H1 (cell line): ENCODE results near the gene SLC30A5. TPM values are rescaled to one million over a fixed set of nuclear protein-coding genes. Genes with fewer than 3 reads are reported as not detected.

ENCODE experiments used
- CTCF ChIA-PET: fragments of 300-600 bp; sonication (Branson Sonifier 250); formaldehyde crosslinking; loops from one replicate; lab custom pipeline; 2021; ENCODE audit not compliant: partially characterized antibody; lab: Charles Lee
- POLR2A ChIA-PET: fragments of 300-600 bp; sonication (Branson Sonifier 250); formaldehyde crosslinking; loops from one replicate; lab custom pipeline; 2021; ENCODE audit warnings: inconsistent platforms; ENCODE audit not compliant: partially characterized antibody; lab: Charles Lee
- DNase-seq, 2 experiments: peaks; one replicate each; pipeline versions ENCODE4 v3.0.0 to v3.0.0-alpha.2; 2010 to 2022; ENCODE audit warnings: low spot score in 2 of 2, low read depth in 1 of 2, mixed read lengths in 1 of 2
- FAIRE-seq: peaks from 2 replicates; lab custom pipeline; 2011; peaks lifted over from hg19 to GRCh38; lab: Jason Lieb, UNC
- H2AFZ ChIP-seq: 2 replicates; pipeline ENCODE4 v1.8.1; 2012; ENCODE audit warnings: low read length, inconsistent platforms
- H2AK5ac ChIP-seq: 2 replicates; pipeline ENCODE4 v1.6.1; 2013; ENCODE audit warnings: low read depth, low read length
- H2BK120ac ChIP-seq: replicated peaks from 2 replicates; pipeline ENCODE3; 2013; ENCODE audit warnings: low read depth, low read length, inconsistent platforms
- H2BK12ac ChIP-seq: 2 replicates; pipeline ENCODE4 v1.6.1; 2013; ENCODE audit warnings: low read depth, low read length
- H2BK15ac ChIP-seq: 2 replicates; pipeline ENCODE4 v1.6.1; 2013; ENCODE audit warnings: low read length
- H2BK20ac ChIP-seq: 2 replicates; pipeline ENCODE4 v1.6.1; 2013; ENCODE audit warnings: low read length
- H2BK5ac ChIP-seq: 2 replicates; pipeline ENCODE4 v1.6.1; 2013; ENCODE audit warnings: low read depth, low read length
- H3K14ac ChIP-seq: 2 replicates; pipeline ENCODE4 v1.6.1; 2013; ENCODE audit warnings: inconsistent platforms; ENCODE audit not compliant: insufficient read length
- H3K18ac ChIP-seq: 2 replicates; pipeline ENCODE4 v1.6.1; 2013; ENCODE audit warnings: low read length; ENCODE audit errors: extremely low read depth
- H3K23ac ChIP-seq: 2 replicates; pipeline ENCODE4 v1.6.1; 2013; ENCODE audit warnings: inconsistent platforms; ENCODE audit not compliant: insufficient read length
- H3K23me2 ChIP-seq: 2 replicates; pipeline ENCODE4 v1.6.1; 2013; ENCODE audit warnings: low read depth, low read length
- H3K27ac ChIP-seq: 2 replicates; pipeline ENCODE4 v1.6.1; 2011; ENCODE audit warnings: low read depth, low read length, inconsistent platforms
- H3K27me3 ChIP-seq, 4 experiments: replicated peaks in 1 of 4; 1 replicate in 1 of 4; 2 replicates in 3 of 4; pipeline versions ENCODE4 v1.6.1 to v1.8.1; 2011 to 2013; ENCODE audit warnings: low read length in 3 of 4, mild to moderate bottlenecking in 3 of 4, inconsistent platforms in 2 of 4, mixed read lengths in 2 of 4, moderate library complexity in 1 of 4; ENCODE audit not compliant: control insufficient read depth in 3 of 4, insufficient read depth in 3 of 4; ENCODE audit errors: extremely low read depth in 1 of 4
- H3K36me3 ChIP-seq, 4 experiments: 2 replicates each; pipeline versions ENCODE4 v1.6.1 to v1.8.1; 2011 to 2013; ENCODE audit warnings: mild to moderate bottlenecking in 4 of 4, low read length in 3 of 4, moderate library complexity in 2 of 4, control low read depth in 1 of 4, inconsistent platforms in 1 of 4; ENCODE audit not compliant: insufficient read depth in 4 of 4, control insufficient read depth in 2 of 4
- H3K4ac ChIP-seq: replicated peaks from 2 replicates; pipeline ENCODE3; 2013; ENCODE audit warnings: low read length, low read depth, mixed read lengths, inconsistent platforms; ENCODE audit not compliant: insufficient read length
- H3K4me1 ChIP-seq, 4 experiments: replicated peaks in 1 of 4; 1 replicate in 1 of 4; 2 replicates in 3 of 4; pipeline versions ENCODE4 v1.6.1 to v1.8.1; 2011 to 2013; ENCODE audit warnings: low read length in 3 of 4, inconsistent platforms in 2 of 4, mixed read lengths in 1 of 4; ENCODE audit not compliant: insufficient read depth in 4 of 4, control insufficient read depth in 3 of 4
- H3K4me2 ChIP-seq, 2 experiments: 2 replicates each; pipeline versions ENCODE4 v1.6.1 to v1.8.1; 2011 to 2013; ENCODE audit warnings: low read depth in 2 of 2, low read length in 2 of 2, control low read depth in 1 of 2, inconsistent platforms in 1 of 2, mild to moderate bottlenecking in 1 of 2; ENCODE audit not compliant: insufficient read depth in 1 of 2
- H3K4me3 ChIP-seq, 4 experiments: fragments of 200-600, 300-600 bp in 1 of 4; sonication (generic), shearing (Covaris generic), sonication (Bioruptor Twin) in 1 of 4; 2 replicates each; pipeline versions ENCODE4 v1.5.1 to v1.8.1; 2011 to 2016; ENCODE audit warnings: low read length in 4 of 4, low read depth in 3 of 4, control low read depth in 2 of 4, inconsistent platforms in 2 of 4, mild to moderate bottlenecking in 2 of 4, mixed read lengths in 1 of 4, moderate library complexity in 1 of 4; ENCODE audit not compliant: insufficient read depth in 2 of 4; ENCODE audit errors: extremely low read depth in 1 of 4
- H3K56ac ChIP-seq: replicated peaks from 2 replicates; pipeline ENCODE3; 2013; ENCODE audit warnings: low read depth, mild to moderate bottlenecking, mixed read lengths, low read length, inconsistent platforms; ENCODE audit not compliant: insufficient read length
- H3K79me1 ChIP-seq: 2 replicates; pipeline ENCODE4 v1.6.1; 2013; ENCODE audit warnings: low read depth, low read length, control low read depth
- H3K79me2 ChIP-seq, 2 experiments: 2 replicates each; pipeline versions ENCODE4 v1.6.1 to v1.8.1; 2012 to 2013; ENCODE audit warnings: low read length in 2 of 2, mild to moderate bottlenecking in 2 of 2, inconsistent platforms in 1 of 2; ENCODE audit not compliant: insufficient read depth in 2 of 2, control insufficient read depth in 1 of 2
- H3K9ac ChIP-seq, 4 experiments: replicated peaks in 1 of 4; 1 replicate in 1 of 4; 2 replicates in 3 of 4; pipeline versions ENCODE4 v1.6.1 to v1.8.1; 2011 to 2013; ENCODE audit warnings: low read depth in 3 of 4, low read length in 3 of 4, control low read depth in 2 of 4, mild to moderate bottlenecking in 2 of 4, moderate library complexity in 2 of 4, inconsistent platforms in 1 of 4; ENCODE audit errors: extremely low read depth in 1 of 4
- H3K9me3 ChIP-seq, 2 experiments: 2 replicates each; pipeline versions ENCODE4 v1.6.1 to v1.8.1; 2012 to 2013; ENCODE audit warnings: mild to moderate bottlenecking in 2 of 2, moderate library complexity in 2 of 2, control low read depth in 1 of 2, inconsistent platforms in 1 of 2, low read depth in 1 of 2, low read length in 1 of 2, mixed read lengths in 1 of 2; ENCODE audit not compliant: insufficient read depth in 2 of 2
- H4K20me1 ChIP-seq, 2 experiments: replicated peaks in 1 of 2; 2 replicates each; pipeline versions ENCODE3 to v1.8.1; 2011 to 2013; ENCODE audit warnings: inconsistent platforms in 2 of 2, low read length in 2 of 2, mild to moderate bottlenecking in 1 of 2; ENCODE audit not compliant: insufficient read depth in 2 of 2, control insufficient read depth in 1 of 2
- H4K5ac ChIP-seq: 2 replicates; pipeline ENCODE4 v1.6.1; 2013; ENCODE audit warnings: low read length, low read depth, mixed read lengths, inconsistent platforms; ENCODE audit not compliant: insufficient read length
- H4K8ac ChIP-seq: 2 replicates; pipeline ENCODE4 v1.8.0; 2013; ENCODE audit warnings: mild to moderate bottlenecking, moderate library complexity, low read length, inconsistent platforms; ENCODE audit not compliant: insufficient read depth; ENCODE audit errors: extremely low read depth
- H4K91ac ChIP-seq: replicated peaks from 2 replicates; pipeline ENCODE3; 2013; ENCODE audit warnings: low read length, mixed read lengths, inconsistent platforms; ENCODE audit not compliant: insufficient read length
- CHD1 ChIP-seq: IDR thresholded peaks from 2 replicates; pipeline ENCODE4 v1.6.1; 2012; ENCODE audit warnings: low read depth, low read length, improper control_type of control experiment
- CREB1 ChIP-seq: IDR thresholded peaks from 2 replicates; pipeline ENCODE4 v1.6.1; 2012; ENCODE audit warnings: inconsistent platforms
- FOSL1 ChIP-seq: IDR thresholded peaks from 2 replicates; pipeline ENCODE4 v1.6.1; 2011; ENCODE audit warnings: mild to moderate bottlenecking, low read depth, low read length, moderate library complexity; ENCODE audit not compliant: insufficient read depth
- GTF2F1 ChIP-seq: IDR thresholded peaks from 2 replicates; pipeline ENCODE4 v1.6.1; 2012; ENCODE audit warnings: low read depth, low read length, improper control_type of control experiment, borderline replicate concordance
- NANOG ChIP-seq: IDR thresholded peaks from 2 replicates; pipeline ENCODE4 v1.6.1; 2011; ENCODE audit warnings: low read length, low read depth, mild to moderate bottlenecking, inconsistent platforms; ENCODE audit not compliant: insufficient read depth, poor library complexity, severe bottlenecking
- PHF8 ChIP-seq: fragments of 200-600 bp; sonication (generic); conservative IDR thresholded peaks from 2 replicates; pipeline ENCODE4 v1.7.1; 2012; ENCODE audit warnings: low read depth, mild to moderate bottlenecking, inconsistent platforms, low read length, moderate library complexity
- POU5F1 ChIP-seq: IDR thresholded peaks from 2 replicates; pipeline ENCODE4 v1.6.1; 2011; ENCODE audit warnings: low read depth, mild to moderate bottlenecking, low read length, moderate library complexity
- RBBP5 ChIP-seq: IDR thresholded peaks from 2 replicates; pipeline ENCODE4 v1.7.1; 2012; ENCODE audit warnings: low read depth, mild to moderate bottlenecking, inconsistent platforms, low read length, moderate library complexity, borderline replicate concordance
- RFX5 ChIP-seq: IDR thresholded peaks from 2 replicates; pipeline ENCODE4 v1.6.1; 2011; ENCODE audit warnings: low read depth, low read length, improper control_type of control experiment, borderline replicate concordance
- SAP30 ChIP-seq: fragments of 300-600 bp; sonication (generic); IDR thresholded peaks from 2 replicates; pipeline ENCODE4 v1.7.1; 2012; ENCODE audit warnings: low read length, moderate library complexity, mild to moderate bottlenecking, inconsistent platforms; ENCODE audit not compliant: insufficient read depth, insufficient replicate concordance
- SIN3A ChIP-seq, 2 experiments: IDR thresholded peaks in 1 of 2; conservative IDR thresholded peaks in 1 of 2; 2 replicates each; pipeline ENCODE4 v1.6.1; 2011 to 2012; ENCODE audit warnings: low read length in 2 of 2, improper control_type of control experiment in 1 of 2, low read depth in 1 of 2, mild to moderate bottlenecking in 1 of 2
- ZNF274 ChIP-seq: IDR thresholded peaks from 2 replicates; pipeline ENCODE4 v1.7.0; 2012; ENCODE audit warnings: low read length, borderline replicate concordance; ENCODE audit errors: extremely low read depth
- polyA plus RNA-seq, 7 experiments: library from polyadenylated mRNA; depleted of rRNA in 3 of 7; stranded (reverse) in 5 of 7; unstranded in 2 of 7; fragments of >200 nt in 5 of 7; fragments of 200-250 nt in 2 of 7; gene quantifications; 1 replicate in 5 of 7; 2 replicates in 1 of 7; 4 replicates in 1 of 7; pipeline versions ENCODE4 v1.2.1 to v1.2.3, GENCODE V29; 2011 to 2013; ENCODE audit warnings: missing spikeins in 2 of 7, mixed read lengths in 2 of 7
- total RNA-seq: library from RNA; stranded (reverse); fragmentation: NEBNext Ultra II Directional; extraction: Animal tissue kit (Norgen Biotek cat#: 25700); gene quantifications from 2 replicates; pipeline ENCODE4 v1.2.1, GENCODE V29; 2021
- TF ChIP-seq, protein P1 (sequence below): IDR thresholded peaks from 2 replicates; pipeline ENCODE4 v1.6.1; 2012; ENCODE audit warnings: inconsistent platforms
- TF ChIP-seq, protein P2 (sequence below): IDR thresholded peaks from 2 replicates; pipeline ENCODE4 v1.6.1; 2011; ENCODE audit warnings: low read depth, mild to moderate bottlenecking, low read length; ENCODE audit not compliant: insufficient read depth

The SLC30A5 gene
- total and polyA plus RNA-seq, 2 of the 8 experiments (the other 6 are each of a cell fraction or from before 2014, with no cell fraction given): 31.0 to 43.5 TPM

DNA sequence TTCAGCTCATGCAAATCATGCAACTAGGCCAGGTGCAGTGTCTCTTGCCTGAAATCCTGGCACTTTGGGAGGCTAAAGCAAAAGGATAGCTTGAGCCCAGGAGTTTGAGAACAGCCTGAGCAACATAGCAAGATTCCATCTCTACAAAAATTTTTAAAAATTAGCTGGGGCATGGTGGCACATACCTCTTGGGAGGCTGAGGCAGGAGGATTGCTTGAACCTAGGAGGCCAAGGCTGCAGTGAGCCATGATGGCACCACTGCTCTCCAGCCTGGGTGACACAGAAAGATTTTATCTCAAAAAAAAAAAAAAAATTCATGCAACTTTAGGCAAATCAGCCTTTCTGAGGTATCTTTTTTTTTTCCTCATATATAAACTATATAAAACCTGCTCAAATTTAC, 37.5 kb downstream of the SLC30A5 start:
- H3K9ac ChIP-seq: no peak overlapping the region
- no peak overlapping the region for H3K4ac ChIP-seq
- no peak overlapping the region for H2BK15ac ChIP-seq
- H3K14ac ChIP-seq: no peak overlapping the region
- H3K56ac ChIP-seq: no peak overlapping the region
- H2BK12ac ChIP-seq: no peak overlapping the region
- no peaks in the 10 kb centered on the region for H3K79me2 ChIP-seq
- H3K4me3 ChIP-seq: no peak overlapping the region
- H3K36me3 ChIP-seq: peaks cover 0 to 16% (median 2%) of the 10 kb centered on the region in 4 experiments; a peak in 4 of 8 replicates
- H2AFZ ChIP-seq: no peak overlapping the region
- H3K18ac ChIP-seq: no peak overlapping the region
- H2BK120ac ChIP-seq: no peak overlapping the region
- H4K91ac ChIP-seq: no peak overlapping the region
- H2BK20ac ChIP-seq: no peak overlapping the region
- peaks cover 0 to 3% (median 0%) of the 10 kb centered on the region in 4 experiments; a peak in 2 of 7 replicates for H3K4me1 ChIP-seq
- H2AK5ac ChIP-seq: no peak overlapping the region
- CTCF ChIA-PET: interaction anchor here (0.9 kb wide), 1 partner anchor 9 kb away, joined by 3 read pairs; no protein-coding TSS in a partner anchor
- H3K9me3 ChIP-seq: no peaks in the 10 kb centered on the region
- DNase-seq (no peak), FAIRE-seq (no peak)
- H2BK5ac ChIP-seq: no peak overlapping the region
- peaks cover 0 to 2% of the 10 kb centered on the region in 2 experiments for H4K20me1 ChIP-seq
- H3K79me1 ChIP-seq: no peaks in the 10 kb centered on the region
- no peak overlapping the region for H3K4me2 ChIP-seq
- H3K23ac ChIP-seq: no peak overlapping the region
- H3K23me2 ChIP-seq: no peaks in the 10 kb centered on the region
- no peak overlapping the region for H4K5ac ChIP-seq
- no peak overlapping the region for H4K8ac ChIP-seq
- POLR2A ChIA-PET: interaction anchor here (0.9 to 1.2 kb wide), 3 partner anchors 9 to 59 kb away, joined by 3 to 4 read pairs (median 3); no protein-coding TSS in a partner anchor
- no peaks in the 10 kb centered on the region for H3K27me3 ChIP-seq
- H3K27ac ChIP-seq: no peak overlapping the region
- TF ChIP-seq GTF2F1: no peak
- TF ChIP-seq POU5F1: no peak
- TF ChIP-seq RBBP5: no peak
- TF ChIP-seq, protein P1, sequence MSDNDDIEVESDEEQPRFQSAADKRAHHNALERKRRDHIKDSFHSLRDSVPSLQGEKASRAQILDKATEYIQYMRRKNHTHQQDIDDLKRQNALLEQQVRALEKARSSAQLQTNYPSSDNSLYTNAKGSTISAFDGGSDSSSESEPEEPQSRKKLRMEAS: no peak
- TF ChIP-seq CHD1: no peak
- TF ChIP-seq FOSL1: no peak
- no peak for TF ChIP-seq NANOG
- no peak for TF ChIP-seq RFX5
- TF ChIP-seq CREB1: no peak
- no peak for TF ChIP-seq ZNF274
- TF ChIP-seq PHF8: no peak
- TF ChIP-seq, protein P2, sequence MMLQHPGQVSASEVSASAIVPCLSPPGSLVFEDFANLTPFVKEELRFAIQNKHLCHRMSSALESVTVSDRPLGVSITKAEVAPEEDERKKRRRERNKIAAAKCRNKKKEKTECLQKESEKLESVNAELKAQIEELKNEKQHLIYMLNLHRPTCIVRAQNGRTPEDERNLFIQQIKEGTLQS: no peak
- no peak for TF ChIP-seq SAP30
- no peak for TF ChIP-seq SIN3A (conservative IDR thresholded peaks at IDR 0.05 in 1 of 2, IDR thresholded peaks at IDR 0.05 in 1 of 2; ENCODE audit: low read depth in 1 of 2, low read length in 2 of 2)
